Erythroblast (primary cell): ENCODE data around the gene ZIC2.
"Not testable (repeated sequence)": the region's sequence is repeated elsewhere in the genome, so short reads cannot be mapped to it uniquely, and the experiment has no call there.

Experiments used
- DNase-seq, 2 experiments: peaks; one replicate each; lab custom pipeline; 2025; lab: John Stamatoyannopoulos, UW
- GATA1 ChIP-seq: IDR thresholded peaks from 2 replicates; pipeline ENCODE4 v1.6.1; 2011; ENCODE audit warnings: low read depth, mild to moderate bottlenecking, control low read depth, low read length, moderate library complexity
- POLR2A ChIP-seq: IDR thresholded peaks from 2 replicates; pipeline ENCODE4 v1.6.1; 2011; ENCODE audit warnings: mild to moderate bottlenecking, low read length

Gene ZIC2

GRCh38 chr13:99981735-99982035 is at the start of gene ZIC2:
Gene ZIC2, plus strand, starts transcription at chr13:99981784. Its CDS starts 281 bp downstream, at chr13:99982065.
- peak; percentile 35 to 47 for DNase-seq
- TF ChIP-seq POLR2A (no peak), GATA1 (no peak)

DNA sequence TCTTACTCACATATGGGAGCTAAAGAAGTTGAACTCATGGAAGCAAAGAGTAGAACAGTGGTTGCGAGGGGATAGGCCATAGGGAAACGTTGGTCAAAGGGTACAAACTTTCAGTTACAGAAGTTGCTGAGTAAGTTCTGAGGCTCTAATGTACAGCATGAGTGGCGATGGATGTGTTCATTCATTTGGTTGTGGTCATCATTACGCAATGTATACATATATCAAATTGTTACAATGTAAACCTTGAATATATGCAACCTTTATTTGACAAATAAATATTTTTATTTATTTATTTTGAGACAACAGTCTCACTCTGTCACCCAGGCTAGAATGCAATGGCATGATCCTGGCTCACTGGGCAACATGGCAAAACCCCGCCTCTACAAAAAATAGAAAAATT is 48.7 kb upstream of the ZIC2 start:
- no peak for DNase-seq
- TF ChIP-seq GATA1 (no peak), POLR2A (no peak)

DNA sequence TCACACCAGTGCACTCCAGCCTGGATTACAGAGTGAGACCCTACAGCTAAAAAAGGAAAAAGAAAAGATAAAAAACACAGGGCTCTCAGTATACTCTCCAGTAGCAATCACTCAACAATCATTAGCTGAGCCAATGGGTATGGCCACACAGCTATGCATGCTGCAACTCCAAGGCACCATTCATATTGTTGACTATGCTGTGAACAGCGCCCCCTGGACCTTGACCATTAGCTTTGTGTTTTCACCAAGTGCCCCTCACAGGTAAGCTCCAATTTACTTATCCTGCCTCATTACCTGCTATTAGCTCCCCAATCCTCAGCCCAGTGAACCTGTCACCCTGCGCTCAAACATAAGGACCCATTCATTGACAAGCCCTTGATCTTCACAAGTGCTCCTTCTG is 45.8 kb upstream of the ZIC2 start:
- TF ChIP-seq GATA1 (no peak), POLR2A (no peak)
- DNase-seq, result peak; percentile 11 to 20

DNA sequence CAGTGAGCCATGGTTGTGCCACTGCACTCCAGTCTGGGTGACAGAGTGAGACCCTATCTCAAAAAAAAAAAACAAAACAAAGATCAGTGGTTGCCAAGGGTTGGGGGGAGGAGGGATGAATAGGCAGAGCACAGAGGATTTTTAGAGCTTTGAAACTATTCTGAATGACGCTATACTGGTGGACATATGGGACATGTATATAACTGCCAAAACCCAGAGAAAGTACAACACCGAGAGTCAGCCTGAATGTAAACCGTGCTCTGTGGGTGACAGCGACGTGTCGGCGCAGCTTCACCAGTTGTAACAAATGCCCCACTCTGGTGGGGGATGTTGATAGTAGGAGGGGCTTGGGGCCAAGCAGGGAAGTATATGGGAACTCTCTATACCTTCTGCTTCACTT is 42.9 kb upstream of the ZIC2 start:
- TF ChIP-seq POLR2A (no peak), GATA1 (no peak)
- DNase-seq, result no peak

GRCh38 chr13:99941086-99941485 is 40.5 kb upstream of the ZIC2 start:
- TF ChIP-seq POLR2A, result no peak
- TF ChIP-seq GATA1, result no peak
- no peak for DNase-seq

- no peak for DNase-seq
- no peak for TF ChIP-seq GATA1
- TF ChIP-seq POLR2A, result no peak
These were observed 39.7 kb upstream of the ZIC2 start for GRCh38 chr13:99941911-99942310.

GRCh38 chr13:99944102-99944501 is 37.5 kb upstream of the ZIC2 start:
- DNase-seq, result no peak
- no peak for TF ChIP-seq GATA1
- TF ChIP-seq POLR2A, result no peak

GRCh38 chr13:99944606-99945005 is 37.0 kb upstream of the ZIC2 start:
- no peak for DNase-seq
- TF ChIP-seq POLR2A (no peak), GATA1 (no peak)

GRCh38 chr13:99945515-99945914 is 36.1 kb upstream of the ZIC2 start:
- not testable (repeated sequence) for DNase-seq

GRCh38 chr13:99947666-99948065 is 33.9 kb upstream of the ZIC2 start:
- no peak for TF ChIP-seq GATA1

DNA sequence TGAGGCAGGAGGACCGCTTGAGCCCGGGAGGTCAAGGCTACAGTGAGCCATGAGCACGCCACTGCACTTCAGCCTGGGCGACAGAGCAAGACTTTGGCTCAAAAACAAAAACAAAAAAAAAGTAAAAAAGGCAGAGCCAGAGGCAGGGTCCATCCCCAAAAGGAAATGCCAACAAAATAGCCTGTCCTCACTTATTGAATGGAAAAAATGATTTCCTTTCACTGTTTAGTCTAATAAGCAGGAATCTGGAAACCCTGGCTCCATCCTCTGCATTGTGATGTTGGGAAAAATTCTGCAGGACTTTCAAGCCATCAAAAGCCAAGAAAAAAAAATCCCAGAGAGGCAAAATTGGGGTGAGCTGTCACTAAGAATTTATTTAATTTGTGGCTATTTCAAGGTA is 33.2 kb upstream of the ZIC2 start:
- TF ChIP-seq GATA1, result no peak
- no peak for TF ChIP-seq POLR2A
- DNase-seq, result no peak

More at GRCh38 chr13:99947666-99948065, 33.9 kb upstream of the ZIC2 start:
- no peak for DNase-seq

- TF ChIP-seq POLR2A (no peak), GATA1 (no peak)
- DNase-seq, result no peak
These were observed 32.5 kb upstream of the ZIC2 start for GRCh38 chr13:99948907-99949678.

- DNase-seq, result no peak
- TF ChIP-seq GATA1 (no peak), POLR2A (no peak)
These were observed 31.7 kb upstream of the ZIC2 start for GRCh38 chr13:99949679-99950413.

- DNase-seq, result not testable (repeated sequence)
These were observed 29.9 kb upstream of the ZIC2 start for GRCh38 chr13:99951666-99952065.
